H1 (cell line): Measurements from ENCODE around the gene PLCB3. TPM values are rescaled to one million over a fixed set of nuclear protein-coding genes. Genes with fewer than 3 reads are reported as not detected.

Experiments
- BACH1 ChIP-seq: IDR thresholded peaks from 2 replicates; pipeline ENCODE4 v1.6.1; 2012; ENCODE audit warnings: low read length, improper control_type of control experiment
- BRCA1 ChIP-seq: IDR thresholded peaks from 2 replicates; pipeline ENCODE4 v1.6.1; 2012; ENCODE audit warnings: low read depth, low read length, improper control_type of control experiment
- CHD1 ChIP-seq: IDR thresholded peaks from 2 replicates; pipeline ENCODE4 v1.6.1; 2012; ENCODE audit warnings: low read depth, low read length, improper control_type of control experiment
- EGR1 ChIP-seq: IDR thresholded peaks from 2 replicates; pipeline ENCODE4 v1.6.1; 2011; ENCODE audit warnings: low read depth, low read length, borderline replicate concordance
- JUN ChIP-seq: IDR thresholded peaks from 2 replicates; pipeline ENCODE4 v1.6.1; 2011; ENCODE audit warnings: low read depth, mild to moderate bottlenecking, improper control_type of control experiment, low read length
- POLR2AphosphoS5 ChIP-seq: IDR thresholded peaks from 2 replicates; pipeline ENCODE4 v1.6.1; 2011; ENCODE audit warnings: low read depth, low read length
- RAD21 ChIP-seq, 2 experiments: IDR thresholded peaks in 1 of 2; conservative IDR thresholded peaks in 1 of 2; 2 replicates each; pipeline ENCODE4 v1.6.1; 2011; ENCODE audit warnings: low read depth in 2 of 2, low read length in 2 of 2, improper control_type of control experiment in 1 of 2, inconsistent platforms in 1 of 2, mild to moderate bottlenecking in 1 of 2, moderate library complexity in 1 of 2
- SIX5 ChIP-seq: IDR thresholded peaks from 2 replicates; pipeline ENCODE4 v1.6.1; 2011; ENCODE audit warnings: mild to moderate bottlenecking, low read depth, low read length
- TAF1 ChIP-seq: IDR thresholded peaks from 2 replicates; pipeline ENCODE4 v1.6.1; 2011; ENCODE audit warnings: mild to moderate bottlenecking, low read depth, low read length
- TAF7 ChIP-seq: optimal IDR thresholded peaks from 2 replicates; pipeline ENCODE3; 2011; ENCODE audit warnings: low read depth, mild to moderate bottlenecking, inconsistent platforms, low read length, moderate library complexity, borderline replicate concordance
- polyA plus RNA-seq, 7 experiments: library from polyadenylated mRNA; depleted of rRNA in 3 of 7; stranded (reverse) in 5 of 7; unstranded in 2 of 7; fragments of >200 nt in 5 of 7; fragments of 200-250 nt in 2 of 7; gene quantifications; 1 replicate in 5 of 7; 2 replicates in 1 of 7; 4 replicates in 1 of 7; pipeline versions ENCODE4 v1.2.1 to v1.2.3, GENCODE V29; 2011 to 2013; ENCODE audit warnings: missing spikeins in 2 of 7, mixed read lengths in 2 of 7
- total RNA-seq: library from RNA; stranded (reverse); fragmentation: NEBNext Ultra II Directional; extraction: Animal tissue kit (Norgen Biotek cat#: 25700); gene quantifications from 2 replicates; pipeline ENCODE4 v1.2.1, GENCODE V29; 2021
- TF ChIP-seq, protein P1 (sequence below): fragments of 300-600 bp; sonication (generic); IDR thresholded peaks from 2 replicates; pipeline ENCODE4 v1.7.1; 2012; ENCODE audit warnings: low read length, moderate library complexity, mild to moderate bottlenecking, inconsistent platforms; ENCODE audit not compliant: insufficient replicate concordance

PLCB3 gene
- total and polyA plus RNA-seq, 2 of the 8 experiments (the other 6 are each of a cell fraction or from before 2014, with no cell fraction given), result 47.2 to 104 TPM

DNA sequence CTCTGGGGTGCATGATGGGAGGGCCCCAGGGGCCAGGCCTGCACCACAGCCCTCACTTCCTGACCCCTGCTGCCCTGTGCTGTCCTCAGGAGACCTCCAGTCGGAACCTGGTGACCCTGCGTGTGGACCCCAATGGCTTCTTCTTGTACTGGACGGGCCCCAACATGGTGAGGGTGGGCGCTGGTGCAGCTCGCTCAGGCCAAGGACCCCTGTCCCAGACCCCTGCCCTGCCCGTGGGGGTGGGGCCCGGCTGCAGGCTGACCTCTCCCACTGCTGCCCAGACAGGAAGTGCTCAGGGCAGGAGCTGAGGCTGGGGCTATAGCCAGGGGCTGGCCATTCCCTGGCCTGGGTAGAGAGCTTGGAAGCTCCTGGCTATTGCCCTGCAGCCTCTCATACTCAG is 3.0 kb downstream of the PLCB3 start (continued):
- TF ChIP-seq, protein P1, sequence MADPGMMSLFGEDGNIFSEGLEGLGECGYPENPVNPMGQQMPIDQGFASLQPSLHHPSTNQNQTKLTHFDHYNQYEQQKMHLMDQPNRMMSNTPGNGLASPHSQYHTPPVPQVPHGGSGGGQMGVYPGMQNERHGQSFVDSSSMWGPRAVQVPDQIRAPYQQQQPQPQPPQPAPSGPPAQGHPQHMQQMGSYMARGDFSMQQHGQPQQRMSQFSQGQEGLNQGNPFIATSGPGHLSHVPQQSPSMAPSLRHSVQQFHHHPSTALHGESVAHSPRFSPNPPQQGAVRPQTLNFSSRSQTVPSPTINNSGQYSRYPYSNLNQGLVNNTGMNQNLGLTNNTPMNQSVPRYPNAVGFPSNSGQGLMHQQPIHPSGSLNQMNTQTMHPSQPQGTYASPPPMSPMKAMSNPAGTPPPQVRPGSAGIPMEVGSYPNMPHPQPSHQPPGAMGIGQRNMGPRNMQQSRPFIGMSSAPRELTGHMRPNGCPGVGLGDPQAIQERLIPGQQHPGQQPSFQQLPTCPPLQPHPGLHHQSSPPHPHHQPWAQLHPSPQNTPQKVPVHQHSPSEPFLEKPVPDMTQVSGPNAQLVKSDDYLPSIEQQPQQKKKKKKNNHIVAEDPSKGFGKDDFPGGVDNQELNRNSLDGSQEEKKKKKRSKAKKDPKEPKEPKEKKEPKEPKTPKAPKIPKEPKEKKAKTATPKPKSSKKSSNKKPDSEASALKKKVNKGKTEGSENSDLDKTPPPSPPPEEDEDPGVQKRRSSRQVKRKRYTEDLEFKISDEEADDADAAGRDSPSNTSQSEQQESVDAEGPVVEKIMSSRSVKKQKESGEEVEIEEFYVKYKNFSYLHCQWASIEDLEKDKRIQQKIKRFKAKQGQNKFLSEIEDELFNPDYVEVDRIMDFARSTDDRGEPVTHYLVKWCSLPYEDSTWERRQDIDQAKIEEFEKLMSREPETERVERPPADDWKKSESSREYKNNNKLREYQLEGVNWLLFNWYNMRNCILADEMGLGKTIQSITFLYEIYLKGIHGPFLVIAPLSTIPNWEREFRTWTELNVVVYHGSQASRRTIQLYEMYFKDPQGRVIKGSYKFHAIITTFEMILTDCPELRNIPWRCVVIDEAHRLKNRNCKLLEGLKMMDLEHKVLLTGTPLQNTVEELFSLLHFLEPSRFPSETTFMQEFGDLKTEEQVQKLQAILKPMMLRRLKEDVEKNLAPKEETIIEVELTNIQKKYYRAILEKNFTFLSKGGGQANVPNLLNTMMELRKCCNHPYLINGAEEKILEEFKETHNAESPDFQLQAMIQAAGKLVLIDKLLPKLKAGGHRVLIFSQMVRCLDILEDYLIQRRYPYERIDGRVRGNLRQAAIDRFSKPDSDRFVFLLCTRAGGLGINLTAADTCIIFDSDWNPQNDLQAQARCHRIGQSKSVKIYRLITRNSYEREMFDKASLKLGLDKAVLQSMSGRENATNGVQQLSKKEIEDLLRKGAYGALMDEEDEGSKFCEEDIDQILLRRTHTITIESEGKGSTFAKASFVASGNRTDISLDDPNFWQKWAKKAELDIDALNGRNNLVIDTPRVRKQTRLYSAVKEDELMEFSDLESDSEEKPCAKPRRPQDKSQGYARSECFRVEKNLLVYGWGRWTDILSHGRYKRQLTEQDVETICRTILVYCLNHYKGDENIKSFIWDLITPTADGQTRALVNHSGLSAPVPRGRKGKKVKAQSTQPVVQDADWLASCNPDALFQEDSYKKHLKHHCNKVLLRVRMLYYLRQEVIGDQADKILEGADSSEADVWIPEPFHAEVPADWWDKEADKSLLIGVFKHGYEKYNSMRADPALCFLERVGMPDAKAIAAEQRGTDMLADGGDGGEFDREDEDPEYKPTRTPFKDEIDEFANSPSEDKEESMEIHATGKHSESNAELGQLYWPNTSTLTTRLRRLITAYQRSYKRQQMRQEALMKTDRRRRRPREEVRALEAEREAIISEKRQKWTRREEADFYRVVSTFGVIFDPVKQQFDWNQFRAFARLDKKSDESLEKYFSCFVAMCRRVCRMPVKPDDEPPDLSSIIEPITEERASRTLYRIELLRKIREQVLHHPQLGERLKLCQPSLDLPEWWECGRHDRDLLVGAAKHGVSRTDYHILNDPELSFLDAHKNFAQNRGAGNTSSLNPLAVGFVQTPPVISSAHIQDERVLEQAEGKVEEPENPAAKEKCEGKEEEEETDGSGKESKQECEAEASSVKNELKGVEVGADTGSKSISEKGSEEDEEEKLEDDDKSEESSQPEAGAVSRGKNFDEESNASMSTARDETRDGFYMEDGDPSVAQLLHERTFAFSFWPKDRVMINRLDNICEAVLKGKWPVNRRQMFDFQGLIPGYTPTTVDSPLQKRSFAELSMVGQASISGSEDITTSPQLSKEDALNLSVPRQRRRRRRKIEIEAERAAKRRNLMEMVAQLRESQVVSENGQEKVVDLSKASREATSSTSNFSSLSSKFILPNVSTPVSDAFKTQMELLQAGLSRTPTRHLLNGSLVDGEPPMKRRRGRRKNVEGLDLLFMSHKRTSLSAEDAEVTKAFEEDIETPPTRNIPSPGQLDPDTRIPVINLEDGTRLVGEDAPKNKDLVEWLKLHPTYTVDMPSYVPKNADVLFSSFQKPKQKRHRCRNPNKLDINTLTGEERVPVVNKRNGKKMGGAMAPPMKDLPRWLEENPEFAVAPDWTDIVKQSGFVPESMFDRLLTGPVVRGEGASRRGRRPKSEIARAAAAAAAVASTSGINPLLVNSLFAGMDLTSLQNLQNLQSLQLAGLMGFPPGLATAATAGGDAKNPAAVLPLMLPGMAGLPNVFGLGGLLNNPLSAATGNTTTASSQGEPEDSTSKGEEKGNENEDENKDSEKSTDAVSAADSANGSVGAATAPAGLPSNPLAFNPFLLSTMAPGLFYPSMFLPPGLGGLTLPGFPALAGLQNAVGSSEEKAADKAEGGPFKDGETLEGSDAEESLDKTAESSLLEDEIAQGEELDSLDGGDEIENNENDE, result no peak
- TF ChIP-seq TAF1 (no peak), EGR1 (no peak), RAD21 (IDR thresholded peaks at IDR 0.05 in 1 of 2, conservative IDR thresholded peaks at IDR 0.05 in 1 of 2; ENCODE audit: low read depth in 2 of 2, low read length in 2 of 2) (no peak), CHD1 (no peak), SIX5 (no peak), BACH1 (no peak), POLR2AphosphoS5 (no peak), TAF7 (no peak), BRCA1 (no peak), JUN (no peak)
- TF ChIP-seq, all 59 proteins: peak for 0
